Type B pancreatic cell (in vitro differentiated cells): ENCODE measurements around the gene BMP8A. TPM values are rescaled to one million over a fixed set of nuclear protein-coding genes. Genes with fewer than 3 reads are reported as not detected.
A peak's percentile ranks its signal among the peaks of the same experiment; 100 is the strongest.
"Not testable (repeated sequence)": the region's sequence is repeated elsewhere in the genome, so short reads cannot be mapped to it uniquely, and the experiment has no call there.

ENCODE experiments used
- DNase-seq: peaks from one replicate; pipeline ENCODE4 v3.0.0; 2021; ENCODE audit warnings: mixed read lengths; ENCODE audit not compliant: unreplicated experiment; ENCODE audit errors: extremely low spot score
- H3K27ac Mint-ChIP-seq: 2 replicates; pipeline ENCODE4 v1.8.0; 2021; ENCODE audit warnings: mild to moderate bottlenecking, mixed read lengths
- H3K27me3 Mint-ChIP-seq: 2 replicates; pipeline ENCODE4 v1.8.0; 2021; ENCODE audit warnings: mixed read lengths
- H3K36me3 Mint-ChIP-seq: 2 replicates; pipeline ENCODE4 v1.8.0; 2021; ENCODE audit warnings: mixed read lengths
- H3K4me1 Mint-ChIP-seq: one replicate; pipeline ENCODE4 v1.8.0; 2021; ENCODE audit warnings: mixed read lengths; ENCODE audit not compliant: unreplicated experiment
- H3K4me3 Mint-ChIP-seq: 2 replicates; pipeline ENCODE4 v1.8.0; 2021; ENCODE audit warnings: mild to moderate bottlenecking, mixed read lengths
- H3K9me3 Mint-ChIP-seq: 2 replicates; pipeline ENCODE4 v1.8.0; 2021; ENCODE audit warnings: mixed read lengths
- total RNA-seq: library from RNA; stranded (reverse); gene quantifications from 2 replicates; pipeline ENCODE4 v1.2.1, GENCODE V29; 2021; ENCODE audit warnings: low replicate concordance
- TF ChIP-seq, protein P1 (sequence below): fragments of 200-600 bp; sonication (generic); conservative IDR thresholded peaks from 2 replicates; pipeline ENCODE4 v1.5.0; 2021; ENCODE audit warnings: antibody characterized with exemption, mild to moderate bottlenecking

Gene BMP8A
- total RNA-seq, 1 donor from 2014 or later: 1.1 TPM

DNA sequence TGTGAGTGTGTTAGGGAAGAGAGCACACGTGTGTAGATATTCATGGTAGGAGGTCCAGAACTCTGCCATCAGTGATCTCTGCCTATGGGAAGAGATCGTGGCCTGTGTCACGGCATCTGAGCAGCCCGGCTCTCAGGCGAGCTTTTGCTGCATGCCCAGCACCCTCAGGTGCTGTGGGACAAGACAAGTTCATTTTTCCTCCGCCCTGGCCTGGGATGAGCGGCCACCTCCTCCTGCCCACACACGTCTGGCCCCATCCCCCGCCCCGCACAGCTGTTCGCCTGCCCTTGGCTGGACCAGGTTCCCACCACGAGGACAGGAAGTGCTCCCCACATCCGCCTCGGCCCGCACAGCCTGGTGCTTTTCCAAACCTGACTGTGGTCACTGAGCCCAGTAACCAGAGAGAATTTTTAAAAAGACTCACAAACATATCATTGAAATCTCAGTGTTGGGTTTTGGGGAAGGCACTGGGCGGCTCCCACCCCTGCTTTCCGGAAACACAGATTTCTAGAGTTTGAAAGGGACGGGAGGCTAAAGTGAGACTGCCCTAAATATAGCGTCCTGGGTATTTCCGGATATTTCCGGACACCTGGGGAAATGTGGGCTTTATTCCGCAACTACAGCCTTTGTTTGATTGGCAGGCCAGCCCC is 18.0 kb downstream of the BMP8A start:
- TF ChIP-seq, protein P1, sequence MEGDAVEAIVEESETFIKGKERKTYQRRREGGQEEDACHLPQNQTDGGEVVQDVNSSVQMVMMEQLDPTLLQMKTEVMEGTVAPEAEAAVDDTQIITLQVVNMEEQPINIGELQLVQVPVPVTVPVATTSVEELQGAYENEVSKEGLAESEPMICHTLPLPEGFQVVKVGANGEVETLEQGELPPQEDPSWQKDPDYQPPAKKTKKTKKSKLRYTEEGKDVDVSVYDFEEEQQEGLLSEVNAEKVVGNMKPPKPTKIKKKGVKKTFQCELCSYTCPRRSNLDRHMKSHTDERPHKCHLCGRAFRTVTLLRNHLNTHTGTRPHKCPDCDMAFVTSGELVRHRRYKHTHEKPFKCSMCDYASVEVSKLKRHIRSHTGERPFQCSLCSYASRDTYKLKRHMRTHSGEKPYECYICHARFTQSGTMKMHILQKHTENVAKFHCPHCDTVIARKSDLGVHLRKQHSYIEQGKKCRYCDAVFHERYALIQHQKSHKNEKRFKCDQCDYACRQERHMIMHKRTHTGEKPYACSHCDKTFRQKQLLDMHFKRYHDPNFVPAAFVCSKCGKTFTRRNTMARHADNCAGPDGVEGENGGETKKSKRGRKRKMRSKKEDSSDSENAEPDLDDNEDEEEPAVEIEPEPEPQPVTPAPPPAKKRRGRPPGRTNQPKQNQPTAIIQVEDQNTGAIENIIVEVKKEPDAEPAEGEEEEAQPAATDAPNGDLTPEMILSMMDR: no peak
- H3K36me3 Mint-ChIP-seq: no peaks in the 10 kb centered on the region
- H3K27ac Mint-ChIP-seq: no peak overlapping the region
- no peak for DNase-seq
- H3K4me1 Mint-ChIP-seq: no peaks in the 10 kb centered on the region
- H3K9me3 Mint-ChIP-seq: no peaks in the 10 kb centered on the region
- no peak overlapping the region for H3K4me3 Mint-ChIP-seq
- H3K27me3 Mint-ChIP-seq: peaks cover 23% of the 10 kb centered on the region

DNA sequence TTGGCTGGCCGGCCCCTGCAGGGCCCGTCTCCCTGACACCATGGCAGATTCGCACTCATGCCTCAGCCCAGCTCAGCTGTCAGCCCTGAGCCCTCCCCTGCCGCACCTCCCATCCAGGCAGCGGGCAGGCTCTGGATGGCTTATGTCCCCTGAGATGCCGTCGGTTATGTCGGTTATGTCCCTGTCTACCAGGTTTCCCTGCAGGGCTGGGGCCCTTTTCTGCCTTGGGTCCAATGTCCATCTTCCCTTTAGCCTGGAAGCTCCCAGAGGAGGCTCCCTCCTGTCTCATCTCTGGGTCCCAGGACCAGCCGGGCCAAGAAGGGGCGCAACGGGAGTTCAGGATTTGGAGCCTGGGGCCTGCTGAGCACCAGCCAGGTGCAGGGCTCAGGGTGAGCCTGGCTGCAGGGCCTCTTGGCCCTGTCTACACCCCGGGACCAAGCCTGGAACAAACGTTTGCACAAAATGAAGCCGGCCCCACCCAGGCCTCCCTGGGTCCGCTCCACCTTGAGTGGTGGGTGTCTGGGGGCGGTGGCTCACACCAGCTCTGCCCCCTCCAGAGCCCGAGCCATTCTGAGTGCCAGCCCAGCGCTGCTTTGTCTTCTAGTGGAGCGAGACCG is 19.2 kb downstream of the BMP8A start:
- peaks cover 26% of the 10 kb centered on the region for H3K27me3 Mint-ChIP-seq
- not testable (repeated sequence) for H3K9me3 Mint-ChIP-seq, H3K4me3 Mint-ChIP-seq, H3K4me1 Mint-ChIP-seq, DNase-seq, H3K27ac Mint-ChIP-seq, H3K36me3 Mint-ChIP-seq

DNA sequence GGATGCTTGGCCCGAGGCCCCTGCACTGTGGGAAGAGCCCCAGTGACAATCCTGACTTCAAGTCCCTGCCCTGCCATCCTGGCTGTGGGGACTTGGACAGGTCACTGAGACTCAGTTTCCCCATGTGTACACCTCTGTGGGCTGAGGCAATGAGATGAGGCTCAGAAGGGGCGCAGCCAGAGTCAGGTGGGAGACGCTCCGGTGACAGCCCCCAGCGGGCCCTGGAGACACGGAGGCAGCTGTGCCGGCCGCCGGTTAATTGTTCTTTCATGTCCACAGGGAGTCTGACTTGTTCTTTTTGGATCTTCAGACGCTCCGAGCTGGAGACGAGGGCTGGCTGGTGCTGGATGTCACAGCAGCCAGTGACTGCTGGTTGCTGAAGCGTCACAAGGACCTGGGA is 20.0 kb downstream of the BMP8A start:
- not testable (repeated sequence) for H3K9me3 Mint-ChIP-seq, H3K27ac Mint-ChIP-seq, DNase-seq, H3K36me3 Mint-ChIP-seq, H3K4me3 Mint-ChIP-seq, H3K4me1 Mint-ChIP-seq
- H3K27me3 Mint-ChIP-seq: peaks cover 26% of the 10 kb centered on the region

DNA sequence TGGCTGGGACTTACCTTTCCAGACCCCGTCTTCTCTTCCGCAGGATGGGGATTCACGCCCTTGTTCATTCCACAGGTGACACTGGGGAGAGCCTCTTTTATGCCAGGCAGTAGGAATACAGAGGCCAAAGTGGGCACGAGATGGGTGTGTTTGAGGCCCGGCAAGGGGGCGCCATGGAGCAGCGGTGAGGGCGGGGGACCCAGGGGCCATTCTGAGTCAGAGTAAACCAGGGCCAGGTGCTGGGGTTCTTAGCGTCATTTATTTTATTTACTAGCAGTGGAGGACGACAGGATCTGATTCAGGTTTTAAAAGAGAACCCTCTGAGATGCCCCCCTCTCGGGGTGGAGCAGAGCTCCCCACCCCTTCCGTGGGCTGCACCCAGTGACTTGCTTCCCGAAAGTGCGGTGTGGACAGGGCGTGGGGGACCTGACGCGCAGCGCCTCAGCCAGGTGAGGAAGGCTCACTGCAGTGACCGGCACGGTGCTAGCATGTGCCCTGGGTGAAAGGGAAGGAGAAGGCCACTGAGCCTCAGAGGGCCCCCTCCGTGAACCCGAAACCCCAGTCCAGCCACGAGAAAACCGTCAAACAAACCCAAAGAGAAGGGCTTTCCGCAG is 20.9 kb downstream of the BMP8A start:
- not testable (repeated sequence) for DNase-seq, H3K4me3 Mint-ChIP-seq, H3K4me1 Mint-ChIP-seq, H3K9me3 Mint-ChIP-seq, H3K27ac Mint-ChIP-seq, H3K36me3 Mint-ChIP-seq
- peaks cover 26% of the 10 kb centered on the region for H3K27me3 Mint-ChIP-seq

DNA sequence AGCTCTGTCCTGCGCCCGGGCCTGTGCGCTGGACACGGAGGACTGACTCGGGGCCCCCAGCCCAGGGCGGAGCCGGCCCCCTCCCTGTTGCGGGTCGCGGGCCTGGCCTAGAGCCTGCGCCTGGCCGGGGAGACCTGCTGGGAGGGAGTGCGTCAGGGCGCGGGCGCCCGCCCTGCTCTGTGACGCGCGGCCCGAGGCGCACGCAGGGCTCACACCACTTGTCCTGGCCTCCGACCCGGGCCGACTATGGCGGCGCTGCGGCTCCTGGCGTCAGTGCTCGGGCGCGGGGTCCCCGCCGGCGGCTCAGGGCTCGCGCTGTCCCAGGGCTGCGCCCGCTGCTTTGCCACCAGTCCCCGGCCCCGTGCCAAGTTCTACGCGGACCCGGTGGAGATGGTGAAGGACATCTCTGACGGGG is 23.3 kb downstream of the BMP8A start:
- DNase-seq, H3K36me3 Mint-ChIP-seq, H3K9me3 Mint-ChIP-seq, H3K27ac Mint-ChIP-seq, H3K4me3 Mint-ChIP-seq, H3K27me3 Mint-ChIP-seq, H3K4me1 Mint-ChIP-seq: not testable (repeated sequence)

DNA sequence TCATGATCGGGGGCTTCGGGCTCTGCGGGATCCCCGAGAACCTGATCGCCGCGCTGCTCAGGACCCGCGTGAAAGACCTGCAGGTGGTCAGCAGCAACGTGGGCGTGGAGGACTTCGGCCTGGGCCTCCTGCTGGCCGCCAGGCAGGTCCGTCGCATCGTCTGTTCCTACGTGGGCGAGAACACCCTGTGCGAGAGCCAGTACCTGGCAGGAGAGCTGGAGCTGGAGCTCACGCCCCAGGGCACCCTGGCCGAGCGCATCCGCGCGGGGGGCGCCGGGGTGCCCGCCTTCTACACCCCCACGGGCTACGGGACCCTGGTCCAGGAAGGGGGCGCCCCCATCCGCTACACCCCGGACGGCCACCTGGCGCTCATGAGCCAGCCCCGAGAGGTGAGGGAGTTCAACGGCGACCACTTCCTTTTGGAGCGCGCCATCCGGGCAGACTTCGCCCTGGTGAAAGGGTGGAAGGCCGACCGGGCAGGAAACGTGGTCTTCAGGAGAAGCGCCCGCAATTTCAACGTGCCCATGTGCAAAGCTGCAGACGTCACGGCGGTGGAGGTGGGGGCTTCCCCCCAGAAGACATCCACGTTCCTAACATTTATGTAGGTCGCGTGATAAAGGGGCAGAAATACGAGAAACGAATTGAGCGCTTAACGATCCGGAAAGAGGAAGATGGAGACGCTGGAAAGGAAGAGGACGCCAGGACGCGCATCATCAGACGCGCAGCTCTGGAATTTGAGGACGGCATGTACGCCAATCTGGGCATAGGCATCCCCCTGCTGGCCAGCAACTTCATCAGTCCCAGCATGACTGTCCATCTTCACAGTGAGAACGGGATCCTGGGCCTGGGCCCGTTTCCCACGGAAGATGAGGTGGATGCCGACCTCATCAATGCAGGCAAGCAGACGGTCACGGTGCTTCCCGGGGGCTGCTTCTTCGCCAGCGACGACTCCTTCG is 24.0 kb downstream of the BMP8A start:
- peak overlapping the region; percentile 69 for H3K4me3 Mint-ChIP-seq

DNA sequence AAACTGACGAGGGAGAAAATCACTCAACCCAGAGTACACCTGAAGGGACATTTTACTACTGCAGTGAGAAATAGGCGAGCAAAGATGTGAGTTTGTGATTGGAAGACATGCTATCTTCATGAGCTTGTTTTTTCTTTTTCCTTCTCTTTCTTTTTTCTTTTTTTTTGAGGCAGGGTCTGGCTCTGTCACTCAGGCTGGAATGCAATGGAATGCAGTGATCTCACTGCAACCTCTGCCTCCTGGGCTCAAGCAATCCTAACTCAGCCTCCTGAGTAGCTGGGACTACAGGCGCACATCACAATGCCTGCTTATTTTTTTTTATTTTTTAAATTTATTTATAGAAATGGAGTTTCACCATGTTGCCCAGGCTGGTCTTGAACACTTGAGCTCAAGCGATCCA is 25.4 kb downstream of the BMP8A start:
- H3K36me3 Mint-ChIP-seq, H3K4me1 Mint-ChIP-seq, H3K4me3 Mint-ChIP-seq, H3K9me3 Mint-ChIP-seq, H3K27me3 Mint-ChIP-seq, H3K27ac Mint-ChIP-seq, DNase-seq: not testable (repeated sequence)

More for the DNA sequence above, 24.0 kb downstream of the BMP8A start:
- H3K9me3 Mint-ChIP-seq, H3K27me3 Mint-ChIP-seq, H3K36me3 Mint-ChIP-seq, H3K4me1 Mint-ChIP-seq, DNase-seq, H3K27ac Mint-ChIP-seq: not testable (repeated sequence)

DNA sequence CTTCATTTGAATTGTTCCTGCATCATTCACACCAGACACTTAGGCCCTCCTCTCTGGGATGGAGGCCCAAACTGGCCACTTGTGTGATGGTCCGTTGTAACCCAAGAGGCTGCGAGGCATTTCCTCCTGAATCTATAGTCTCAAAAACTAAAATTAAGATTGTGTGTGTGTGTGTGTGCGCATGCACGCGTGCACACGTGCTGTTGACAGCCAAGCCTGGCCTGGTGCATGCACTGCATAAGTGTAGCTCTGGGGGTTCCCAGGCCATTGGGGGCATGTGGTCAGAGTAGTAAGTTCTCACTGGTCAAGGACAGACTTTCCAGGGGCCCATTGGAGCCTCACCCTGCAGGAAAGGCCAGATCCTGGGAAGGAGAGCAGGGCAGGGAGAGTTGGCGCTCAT is 26.5 kb downstream of the BMP8A start:
- not testable (repeated sequence) for H3K36me3 Mint-ChIP-seq, H3K27ac Mint-ChIP-seq, H3K4me3 Mint-ChIP-seq, H3K9me3 Mint-ChIP-seq, DNase-seq, H3K4me1 Mint-ChIP-seq, H3K27me3 Mint-ChIP-seq

DNA sequence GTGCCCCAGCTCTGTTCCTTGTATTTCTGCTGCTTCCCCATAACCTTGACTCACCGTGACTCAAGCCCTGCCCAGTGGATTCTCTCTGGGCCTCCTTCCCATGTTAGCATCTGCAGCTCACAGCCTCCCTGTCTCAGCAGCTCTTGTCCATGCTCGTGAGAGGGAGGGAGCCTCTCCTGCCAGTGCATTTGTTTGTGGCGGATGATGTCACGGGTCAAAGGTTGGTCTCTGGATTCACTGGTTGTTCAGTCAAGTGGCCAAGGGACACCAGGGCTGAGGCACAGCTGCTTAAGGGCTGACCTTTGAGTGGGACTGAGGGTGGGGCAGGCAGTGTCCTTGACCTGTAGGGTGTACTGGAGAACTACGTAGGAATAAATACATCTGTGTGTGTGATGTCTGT is 27.9 kb downstream of the BMP8A start:
- not testable (repeated sequence) for H3K4me3 Mint-ChIP-seq, H3K36me3 Mint-ChIP-seq, DNase-seq, H3K27me3 Mint-ChIP-seq, H3K4me1 Mint-ChIP-seq, H3K9me3 Mint-ChIP-seq
- peak overlapping the region; percentile 71 for H3K27ac Mint-ChIP-seq

DNA sequence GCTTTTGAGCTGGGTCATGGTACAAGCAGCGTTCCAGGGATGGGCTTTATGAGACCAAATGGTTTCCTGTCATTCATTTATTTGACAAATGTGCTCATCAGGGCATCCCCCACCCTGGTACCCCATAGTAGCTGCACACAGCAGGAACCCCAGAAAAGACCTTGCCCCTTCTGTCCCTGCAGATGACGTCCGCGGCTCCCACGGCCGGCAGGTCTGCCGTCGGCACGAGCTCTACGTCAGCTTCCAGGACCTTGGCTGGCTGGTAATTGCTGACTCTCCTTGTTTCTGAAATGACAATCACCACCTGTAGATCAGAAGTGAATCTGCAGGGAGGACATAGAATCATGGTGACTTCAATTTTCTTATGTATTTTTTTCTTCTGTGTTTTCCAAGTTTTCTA is 30.8 kb downstream of the BMP8A start:
- H3K27ac Mint-ChIP-seq, H3K27me3 Mint-ChIP-seq, H3K4me1 Mint-ChIP-seq, H3K36me3 Mint-ChIP-seq, H3K4me3 Mint-ChIP-seq, DNase-seq, H3K9me3 Mint-ChIP-seq: not testable (repeated sequence)
